ENCODE results near the gene SFXN5. TPM values are rescaled to one million over a fixed set of nuclear protein-coding genes. Genes with fewer than 3 reads are reported as not detected.

The SFXN5 gene
- total RNA-seq, 1 experiment from 2014 or later, result 6.0 TPM

GRCh38 chr2:72917877-72918553, 153.5 kb downstream of the SFXN5 start:
- ChIA-PET POLR2A (interaction anchor here (0.7 to 1.8 kb wide), 2 partner anchors 31 to 258 kb away, joined by 3 to 6 read pairs; partner anchors contain the start of gene SPR), CTCF (interaction anchor here (0.6 to 2.8 kb wide), 4 partner anchors 8 to 60 kb away, joined by 3 to 17 read pairs (median 4); partner anchors contain the start of gene SPR)
- no peak overlapping the region for H3K27ac Mint-ChIP-seq (ENCODE audit: low read depth, unreplicated experiment)
- no TSS peak for BruUV-seq (replicated peaks)
- DNase-seq (ENCODE audit: unreplicated experiment), result no peak
- no peak for TF ChIP-seq CTCF (IDR thresholded peaks at IDR 0.05; ENCODE audit: unreplicated experiment)
- H3K36me3 Mint-ChIP-seq (ENCODE audit: insufficient read depth, unreplicated experiment), result no peaks in the 10 kb centered on the region
- H3K4me1 Mint-ChIP-seq (ENCODE audit: insufficient read depth, unreplicated experiment), result peaks cover 6% of the 10 kb centered on the region
- H3K9me3 Mint-ChIP-seq (ENCODE audit: unreplicated experiment), result no peaks in the 10 kb centered on the region
- peak overlapping the region; percentile 42 for H3K4me3 Mint-ChIP-seq (ENCODE audit: unreplicated experiment)
- H3K27me3 Mint-ChIP-seq (ENCODE audit: insufficient read depth, unreplicated experiment), result peaks cover 76% of the 10 kb centered on the region
- intact Hi-C loops (cut with micrococcal nuclease), result no loop called here

- POLR2A ChIA-PET, result interaction anchor here (0.6 to 1.8 kb wide), 4 partner anchors 9 to 30 kb away, joined by 3 to 6 read pairs (median 3); partner anchors contain the start of gene SPR
Observed at GRCh38 chr2:72917138-72917876, 154.2 kb downstream of the SFXN5 start, which contains the start of gene EMX1. TSS of gene EMX1 (plus strand) at chr2:72917519. CDS start at chr2:72917853, 334 bp downstream.

DNA sequence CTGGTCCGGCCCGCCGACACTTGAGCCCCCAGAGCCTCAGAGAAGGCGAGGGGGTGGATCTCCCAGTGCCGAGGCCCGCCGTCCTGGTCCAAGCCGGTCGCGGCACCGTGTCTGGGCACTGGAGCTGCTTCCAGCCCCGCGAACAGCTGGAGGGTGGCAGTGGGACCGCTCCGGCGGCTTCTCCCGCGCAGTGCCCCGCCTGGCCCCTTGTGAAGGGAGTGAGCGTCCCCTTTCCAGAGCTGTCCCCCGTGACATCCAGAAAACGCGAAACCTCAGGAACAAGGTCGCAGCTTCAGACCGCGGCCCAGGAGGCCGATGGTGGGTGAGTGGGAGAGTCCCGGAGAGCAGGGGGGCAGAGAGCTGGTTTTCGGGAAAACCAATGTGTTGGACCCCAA, 154.8 kb downstream of the SFXN5 start:
- no TSS peak for BruUV-seq (replicated peaks)
- Mint-ChIP-seq H3K27ac (ENCODE audit: low read depth, unreplicated experiment) (no peak overlapping the region), H3K4me1 (ENCODE audit: insufficient read depth, unreplicated experiment) (peaks cover 6% of the 10 kb centered on the region), H3K4me3 (ENCODE audit: unreplicated experiment) (peak overlapping the region; percentile 42), H3K9me3 (ENCODE audit: unreplicated experiment) (no peaks in the 10 kb centered on the region), H3K27me3 (ENCODE audit: insufficient read depth, unreplicated experiment) (peaks cover 76% of the 10 kb centered on the region), H3K36me3 (ENCODE audit: insufficient read depth, unreplicated experiment) (no peaks in the 10 kb centered on the region)
- CTCF ChIA-PET, result interaction anchor here (0.6 to 2.8 kb wide), 5 partner anchors 29 to 261 kb away, joined by 3 to 17 read pairs (median 4); partner anchors contain the start of gene SPR
- intact Hi-C loops (cut with micrococcal nuclease), result no loop called here
- POLR2A ChIA-PET, result interaction anchor here (0.6 to 1.8 kb wide), 3 partner anchors 9 to 30 kb away, joined by 3 to 6 read pairs (median 3); partner anchors contain the start of gene SPR
- no peak for DNase-seq (ENCODE audit: unreplicated experiment)
- TF ChIP-seq CTCF (IDR thresholded peaks at IDR 0.05; ENCODE audit: unreplicated experiment), result no peak

More at GRCh38 chr2:72917138-72917876, 154.2 kb downstream of the SFXN5 start, which contains the start of gene EMX1:
- Mint-ChIP-seq H3K9me3 (ENCODE audit: unreplicated experiment) (no peaks in the 10 kb centered on the region), H3K36me3 (ENCODE audit: insufficient read depth, unreplicated experiment) (no peaks in the 10 kb centered on the region), H3K27me3 (ENCODE audit: insufficient read depth, unreplicated experiment) (peaks cover 76% of the 10 kb centered on the region), H3K27ac (ENCODE audit: low read depth, unreplicated experiment) (no peak within 1 kb of the TSS), H3K4me1 (ENCODE audit: insufficient read depth, unreplicated experiment) (peaks cover 6% of the 10 kb centered on the region), H3K4me3 (ENCODE audit: unreplicated experiment) (peak within 1 kb of the TSS; percentile 42)
- no TSS peak for BruUV-seq (replicated peaks)
- no peak for TF ChIP-seq CTCF (IDR thresholded peaks at IDR 0.05; ENCODE audit: unreplicated experiment)
- CTCF ChIA-PET, result interaction anchor here (0.6 to 2.8 kb wide), 7 partner anchors 9 to 260 kb away, joined by 3 to 17 read pairs (median 4); partner anchors contain the start of gene SPR
- peak; percentile 66 for DNase-seq (ENCODE audit: unreplicated experiment)
- intact Hi-C loops (cut with micrococcal nuclease), result no loop called here

All from MCF 10A (cell line).